ENCODE measurements around the gene COG7. TPM values are rescaled to one million over a fixed set of nuclear protein-coding genes. Genes with fewer than 3 reads are reported as not detected.

COG7 gene
- total RNA-seq, 5 donors from 2014 or later (not counting 1 experiment from before 2014, with no cell fraction given) = 15.8 to 23.2 (median 22.4) TPM

DNA sequence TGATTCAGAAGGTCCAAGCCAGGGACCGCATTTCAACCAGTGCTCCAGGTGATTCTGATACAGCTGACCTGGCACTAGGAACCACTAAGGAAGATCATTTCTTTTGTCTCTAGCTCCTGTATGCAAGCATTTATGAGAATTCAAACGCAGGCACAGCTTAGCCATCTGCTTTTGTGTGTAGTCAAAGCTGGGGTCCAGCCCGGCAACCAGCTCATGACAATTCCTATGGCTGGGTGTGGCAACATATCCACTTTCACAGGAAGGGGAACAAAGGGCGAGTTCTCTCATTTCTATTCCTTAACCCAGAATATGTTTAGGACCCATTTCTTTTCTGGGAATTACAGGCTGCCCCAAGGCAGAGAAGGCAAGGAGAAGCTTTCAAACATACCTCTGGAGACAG, 27.3 kb upstream of the COG7 start:
- peaks cover 65% of the 10 kb centered on the region for H3K36me3 Mint-ChIP-seq
- ATAC-seq (replicated peaks in 1 of 4) (no peak), DNase-seq (no peak)
- ChIA-PET CTCF (no interaction called here), POLR2A (interaction anchor here in 1 of 2 donors (0.6 kb wide), 1 partner anchor 121 kb away, joined by 5 read pairs; no protein-coding TSS in a partner anchor)
- H3K27ac Mint-ChIP-seq = no peak overlapping the region
- H3K4me3 Mint-ChIP-seq = no peak overlapping the region
- peaks cover 29 to 85% of the 10 kb centered on the region in 2 donors for H3K36me3 ChIP-seq (ENCODE audit: control insufficient read depth in 2 of 2, extremely low read depth in 1 of 2, insufficient read depth in 1 of 2, low read length in 1 of 2)
- H3K4me1 Mint-ChIP-seq = peaks cover 0 to 4% (median 3%) of the 10 kb centered on the region in 3 donors
- no peak overlapping the region for H3K27ac ChIP-seq (ENCODE audit: low read length)
- 100% methylated on average over 2 of the region's 4 CpGs for WGBS (ENCODE audit: insufficient coverage)
- no peaks in the 10 kb centered on the region for H3K27me3 Mint-ChIP-seq
- no peaks in the 10 kb centered on the region for H3K27me3 ChIP-seq (replicated peaks in 1 of 2; ENCODE audit: control insufficient read depth in 2 of 2, extremely low read depth in 1 of 2, insufficient read depth in 2 of 2, low read length in 1 of 2)
- peaks cover 0 to 20% of the 10 kb centered on the region in 2 experiments for H3K4me1 ChIP-seq (ENCODE audit: control insufficient read depth in 1 of 2, extremely low read depth in 1 of 2, insufficient read depth in 2 of 2, low read length in 2 of 2)
- no peak overlapping the region for H3K4me3 ChIP-seq (ENCODE audit: control insufficient read depth in 1 of 2, extremely low read depth in 1 of 2, low read length in 1 of 2)
- H3K9me3 Mint-ChIP-seq = no peaks in the 10 kb centered on the region
- no peaks in the 10 kb centered on the region for H3K9me3 ChIP-seq

DNA sequence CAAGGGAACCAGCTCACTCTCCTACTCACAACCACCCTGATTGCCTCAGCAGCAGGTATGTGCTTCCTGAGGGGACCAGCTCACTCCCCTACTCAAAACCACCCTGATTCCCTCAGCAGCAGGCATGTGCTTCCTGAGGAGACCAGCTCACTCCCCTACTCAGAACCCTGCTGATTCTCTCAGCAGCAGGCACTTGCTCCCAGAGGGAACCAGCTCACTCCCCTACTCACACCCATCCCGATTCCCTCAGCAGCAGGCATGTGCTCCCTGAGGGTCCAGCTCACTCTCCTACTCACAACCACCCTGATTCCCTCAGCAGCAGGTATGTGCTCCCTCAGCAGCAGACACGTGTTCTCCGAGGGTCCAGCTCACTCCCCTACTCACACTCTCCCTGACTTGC, 26.1 kb upstream of the COG7 start:
- no peaks in the 10 kb centered on the region for H3K9me3 Mint-ChIP-seq
- CTCF ChIA-PET = no interaction called here

DNA sequence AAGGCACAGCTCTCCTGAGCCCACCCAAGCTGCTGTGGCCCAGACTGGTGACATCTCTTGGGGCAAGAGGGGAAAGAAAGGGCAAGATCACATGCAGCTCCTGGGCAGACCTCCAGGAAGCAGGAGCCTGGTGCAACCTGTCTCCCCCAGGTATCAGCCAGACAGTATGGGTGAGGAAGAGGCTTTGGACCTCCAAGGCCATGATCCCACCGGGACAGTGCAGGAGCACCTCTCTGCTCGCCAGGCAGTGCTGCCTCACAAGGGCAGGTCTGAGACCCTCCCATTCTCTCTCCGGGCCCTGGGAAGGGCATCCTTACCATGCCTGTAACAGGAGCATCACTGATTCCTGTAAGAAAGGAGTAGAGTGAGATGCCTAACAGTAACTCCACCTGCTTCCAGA, 25.6 kb upstream of the COG7 start:
- Mint-ChIP-seq H3K4me3 (no peak overlapping the region), H3K36me3 (peaks cover 64% of the 10 kb centered on the region), H3K4me1 (peaks cover 0 to 4% (median 3%) of the 10 kb centered on the region in 3 donors), H3K27ac (no peak overlapping the region), H3K27me3 (no peaks in the 10 kb centered on the region), H3K9me3 (no peaks in the 10 kb centered on the region)
- H3K36me3 ChIP-seq (ENCODE audit: control insufficient read depth in 2 of 2, extremely low read depth in 1 of 2, insufficient read depth in 1 of 2, low read length in 1 of 2) = peaks cover 29 to 92% of the 10 kb centered on the region in 2 donors
- H3K27ac ChIP-seq (ENCODE audit: low read length) = no peak overlapping the region
- no peaks in the 10 kb centered on the region for H3K27me3 ChIP-seq (replicated peaks in 1 of 2; ENCODE audit: control insufficient read depth in 2 of 2, extremely low read depth in 1 of 2, insufficient read depth in 2 of 2, low read length in 1 of 2)
- ATAC-seq (replicated peaks in 1 of 4) (no peak), DNase-seq (no peak)
- ChIA-PET CTCF (no interaction called here), POLR2A (no interaction called here)
- 100% methylated on average over 3 of the region's 3 CpGs for WGBS (ENCODE audit: insufficient coverage)
- H3K4me3 ChIP-seq (ENCODE audit: control insufficient read depth in 1 of 2, extremely low read depth in 1 of 2, low read length in 1 of 2) = no peak overlapping the region
- H3K9me3 ChIP-seq = no peaks in the 10 kb centered on the region
- H3K4me1 ChIP-seq (ENCODE audit: control insufficient read depth in 1 of 2, extremely low read depth in 1 of 2, insufficient read depth in 2 of 2, low read length in 2 of 2) = peaks cover 0 to 16% of the 10 kb centered on the region in 2 experiments

More for the DNA sequence above, 26.1 kb upstream of the COG7 start:
- ATAC-seq (replicated peaks in 1 of 4) (no peak), DNase-seq (no peak)
- H3K27ac Mint-ChIP-seq = peak overlapping the region in 1 of 2 donors; percentile 55
- H3K27me3 ChIP-seq (replicated peaks in 1 of 2; ENCODE audit: control insufficient read depth in 2 of 2, extremely low read depth in 1 of 2, insufficient read depth in 2 of 2, low read length in 1 of 2) = no peaks in the 10 kb centered on the region
- no peak overlapping the region for H3K27ac ChIP-seq (ENCODE audit: low read length)
- no peaks in the 10 kb centered on the region for H3K9me3 ChIP-seq
- H3K27me3 Mint-ChIP-seq = no peaks in the 10 kb centered on the region
- POLR2A ChIA-PET = no interaction called here
- H3K4me3 Mint-ChIP-seq = no peak overlapping the region
- peaks cover 29 to 87% of the 10 kb centered on the region in 2 donors for H3K36me3 ChIP-seq (ENCODE audit: control insufficient read depth in 2 of 2, extremely low read depth in 1 of 2, insufficient read depth in 1 of 2, low read length in 1 of 2)
- peaks cover 0 to 20% of the 10 kb centered on the region in 2 experiments for H3K4me1 ChIP-seq (ENCODE audit: control insufficient read depth in 1 of 2, extremely low read depth in 1 of 2, insufficient read depth in 2 of 2, low read length in 2 of 2)
- H3K36me3 Mint-ChIP-seq = peaks cover 60% of the 10 kb centered on the region
- 94% methylated on average over 3 of the region's 3 CpGs for WGBS (ENCODE audit: insufficient coverage)
- peaks cover 0 to 4% (median 3%) of the 10 kb centered on the region in 3 donors for H3K4me1 Mint-ChIP-seq
- H3K4me3 ChIP-seq (ENCODE audit: control insufficient read depth in 1 of 2, extremely low read depth in 1 of 2, low read length in 1 of 2) = no peak overlapping the region

DNA sequence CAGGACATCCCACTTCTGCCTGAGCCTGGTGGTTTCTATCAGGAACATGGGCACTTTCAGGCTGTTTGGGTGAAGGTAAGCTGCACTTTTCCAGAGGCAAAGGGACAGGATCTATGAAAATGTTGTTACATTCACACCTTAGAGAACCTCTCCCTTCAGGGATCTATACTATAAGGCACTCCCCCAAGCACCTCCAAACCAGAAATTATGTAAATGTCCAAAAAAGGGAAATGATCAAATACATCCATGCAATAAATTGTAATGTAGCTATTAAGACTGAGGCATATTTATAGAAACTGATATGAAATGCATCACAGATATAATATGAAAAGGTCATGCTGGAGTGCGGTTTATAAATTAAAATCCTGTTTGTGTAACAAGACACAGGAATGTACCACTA, 23.3 kb upstream of the COG7 start:
- Mint-ChIP-seq H3K9me3 (no peaks in the 10 kb centered on the region), H3K4me3 (no peak overlapping the region), H3K27ac (no peak overlapping the region), H3K27me3 (no peaks in the 10 kb centered on the region), H3K4me1 (no peaks in the 10 kb centered on the region), H3K36me3 (peaks cover 47% of the 10 kb centered on the region)
- DNase-seq = no peak
- ChIA-PET POLR2A (no interaction called here), CTCF (no interaction called here)
- WGBS (ENCODE audit: insufficient coverage) = no CpG with 5 or more reads among the region's 1 CpG
- Histone ChIP-seq H3K4me3 (ENCODE audit: control insufficient read depth in 1 of 2, extremely low read depth in 1 of 2, low read length in 1 of 2) (no peak overlapping the region), H3K27me3 (replicated peaks in 1 of 2; ENCODE audit: control insufficient read depth in 2 of 2, extremely low read depth in 1 of 2, insufficient read depth in 2 of 2, low read length in 1 of 2) (no peaks in the 10 kb centered on the region), H3K4me1 (ENCODE audit: control insufficient read depth in 1 of 2, extremely low read depth in 1 of 2, insufficient read depth in 2 of 2, low read length in 2 of 2) (no peaks in the 10 kb centered on the region), H3K36me3 (ENCODE audit: control insufficient read depth in 2 of 2, extremely low read depth in 1 of 2, insufficient read depth in 1 of 2, low read length in 1 of 2) (peaks cover 18 to 83% of the 10 kb centered on the region in 2 donors), H3K9me3 (no peaks in the 10 kb centered on the region), H3K27ac (ENCODE audit: low read length) (no peak overlapping the region)
- ATAC-seq (replicated peaks in 1 of 4) = no peak

DNA sequence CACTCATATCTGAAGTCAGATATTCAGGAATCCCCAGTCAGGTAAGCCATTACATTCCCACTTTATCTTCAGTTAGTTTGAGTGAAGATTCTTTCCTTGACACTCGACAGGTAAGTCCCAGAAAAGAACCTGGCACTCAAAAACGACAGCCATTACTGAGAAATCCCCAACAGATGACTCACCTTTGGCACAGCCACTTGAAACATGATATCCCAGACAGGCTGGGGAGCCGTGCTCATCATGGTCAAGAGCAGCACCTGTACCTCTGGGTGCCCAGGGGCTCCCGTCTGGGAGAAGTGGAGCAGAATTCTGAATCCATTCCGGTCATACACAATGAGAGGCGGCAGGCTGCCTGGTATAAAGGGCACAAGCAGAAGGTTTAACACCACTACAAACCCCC, 16.8 kb upstream of the COG7 start:
- Mint-ChIP-seq H3K4me3 (no peak overlapping the region), H3K36me3 (peaks cover 48% of the 10 kb centered on the region), H3K4me1 (no peaks in the 10 kb centered on the region), H3K9me3 (no peaks in the 10 kb centered on the region), H3K27me3 (no peaks in the 10 kb centered on the region), H3K27ac (no peak overlapping the region)
- DNase-seq (no peak), ATAC-seq (replicated peaks in 1 of 4) (no peak)
- WGBS (ENCODE audit: insufficient coverage) = 77% methylated on average over 2 of the region's 6 CpGs
- Histone ChIP-seq H3K4me1 (ENCODE audit: control insufficient read depth in 1 of 2, extremely low read depth in 1 of 2, insufficient read depth in 2 of 2, low read length in 2 of 2) (no peaks in the 10 kb centered on the region), H3K27ac (ENCODE audit: low read length) (no peak overlapping the region), H3K36me3 (ENCODE audit: control insufficient read depth in 2 of 2, extremely low read depth in 1 of 2, insufficient read depth in 1 of 2, low read length in 1 of 2) (peaks cover 4 to 60% of the 10 kb centered on the region in 2 donors), H3K27me3 (replicated peaks in 1 of 2; ENCODE audit: control insufficient read depth in 2 of 2, extremely low read depth in 1 of 2, insufficient read depth in 2 of 2, low read length in 1 of 2) (no peaks in the 10 kb centered on the region), H3K4me3 (ENCODE audit: control insufficient read depth in 1 of 2, extremely low read depth in 1 of 2, low read length in 1 of 2) (no peak overlapping the region), H3K9me3 (no peaks in the 10 kb centered on the region)
- POLR2A ChIA-PET = no interaction called here
- CTCF ChIA-PET = no interaction called here

DNA sequence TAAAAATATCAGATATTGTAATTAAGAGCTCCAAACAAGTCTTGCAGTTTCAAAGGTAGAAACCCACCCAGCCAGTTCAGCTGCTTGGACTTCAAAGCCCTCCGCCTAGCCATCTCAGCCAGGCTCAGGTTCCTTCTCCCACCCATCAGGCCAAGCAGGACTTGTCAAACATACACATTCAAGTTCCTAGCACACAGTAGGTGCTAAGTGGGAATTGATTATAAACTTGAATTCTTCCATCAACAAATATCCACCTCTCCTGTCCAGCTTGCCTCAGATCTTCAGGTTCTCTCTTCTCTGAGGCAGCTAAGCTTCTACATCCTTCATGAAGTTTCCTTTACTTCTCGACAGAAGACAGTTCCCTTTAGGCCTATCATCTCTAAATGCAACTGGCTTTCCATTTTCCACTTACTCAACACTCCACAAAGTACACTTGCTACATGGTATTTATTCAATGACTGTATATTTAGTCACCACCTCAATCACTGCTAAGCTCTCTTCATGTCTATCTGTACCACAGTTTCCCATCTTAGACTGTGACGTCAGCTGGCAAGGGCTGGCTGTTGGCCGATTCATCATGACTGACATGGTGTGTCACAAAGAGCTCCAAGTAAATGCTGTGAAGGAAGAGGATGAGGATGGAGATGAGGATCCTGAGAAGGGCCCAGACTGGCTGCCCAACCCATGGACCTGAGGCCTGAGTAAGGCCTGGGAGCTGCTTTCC, 13.3 kb upstream of the COG7 start:
- Mint-ChIP-seq H3K9me3 (no peaks in the 10 kb centered on the region), H3K27me3 (no peaks in the 10 kb centered on the region), H3K36me3 (peaks cover 39% of the 10 kb centered on the region), H3K4me1 (no peaks in the 10 kb centered on the region), H3K27ac (no peak overlapping the region), H3K4me3 (no peak overlapping the region)
- ChIA-PET POLR2A (no interaction called here), CTCF (no interaction called here)
- no peak overlapping the region for H3K27ac ChIP-seq (ENCODE audit: low read length)
- H3K4me3 ChIP-seq (ENCODE audit: control insufficient read depth in 1 of 2, extremely low read depth in 1 of 2, low read length in 1 of 2) = no peak overlapping the region
- no peak for DNase-seq
- H3K27me3 ChIP-seq (replicated peaks in 1 of 2; ENCODE audit: control insufficient read depth in 2 of 2, extremely low read depth in 1 of 2, insufficient read depth in 2 of 2, low read length in 1 of 2) = no peaks in the 10 kb centered on the region
- no peaks in the 10 kb centered on the region for H3K4me1 ChIP-seq (ENCODE audit: control insufficient read depth in 1 of 2, extremely low read depth in 1 of 2, insufficient read depth in 2 of 2, low read length in 2 of 2)
- peaks cover 4 to 38% of the 10 kb centered on the region in 2 donors for H3K36me3 ChIP-seq (ENCODE audit: control insufficient read depth in 2 of 2, extremely low read depth in 1 of 2, insufficient read depth in 1 of 2, low read length in 1 of 2)
- ATAC-seq (replicated peaks in 1 of 4) = no peak
- no CpG with 5 or more reads among the region's 4 CpGs for WGBS (ENCODE audit: insufficient coverage)
- H3K9me3 ChIP-seq = no peaks in the 10 kb centered on the region

All from T-cell (primary cell).